ENCODE measurements around the gene IGIP. TPM values are rescaled to one million over a fixed set of nuclear protein-coding genes. Genes with fewer than 3 reads are reported as not detected.

Gene IGIP
- total and polyA plus RNA-seq, 2 of the 8 experiments (the other 6 are each of a cell fraction or from before 2014, with no cell fraction given) = 0.32 to 0.69 TPM

DNA sequence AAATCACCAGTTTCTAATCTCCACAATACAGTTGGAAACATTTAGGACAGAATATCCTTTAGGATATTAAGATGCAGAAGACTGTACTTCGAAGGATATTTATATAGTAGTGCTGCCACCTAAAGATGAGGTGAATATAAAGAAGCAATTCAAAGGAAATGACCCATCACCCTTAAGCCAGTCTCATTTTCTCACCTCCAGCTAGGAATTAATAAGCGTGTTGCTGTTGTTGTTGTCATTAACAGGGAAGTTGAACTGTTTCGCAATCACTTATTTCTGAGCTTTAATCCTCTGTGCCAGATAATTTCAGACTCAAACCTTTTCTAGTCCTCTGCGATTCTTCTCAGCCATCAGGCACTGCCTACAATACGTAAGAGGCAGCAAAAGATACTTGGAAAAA, 19.6 kb upstream of the IGIP start:
- Histone ChIP-seq H2AK5ac (ENCODE audit: low read depth, low read length) (no peak overlapping the region), H4K5ac (ENCODE audit: insufficient read length, low read depth, low read length) (no peak overlapping the region), H3K27me3 (replicated peaks in 1 of 4; ENCODE audit: control insufficient read depth in 3 of 4, extremely low read depth in 1 of 4, insufficient read depth in 3 of 4, low read length in 3 of 4) (peaks cover 18 to 62% (median 38%) of the 10 kb centered on the region in 4 experiments), H3K9ac (replicated peaks in 1 of 4; ENCODE audit: extremely low read depth in 1 of 4, low read depth in 3 of 4, low read length in 3 of 4) (no peak overlapping the region), H4K91ac (replicated peaks; ENCODE audit: insufficient read length, low read length) (no peak overlapping the region), H4K8ac (ENCODE audit: extremely low read depth, insufficient read depth, low read length) (no peak overlapping the region), H2BK15ac (ENCODE audit: low read length) (no peak overlapping the region), H3K27ac (ENCODE audit: low read depth, low read length) (no peak overlapping the region), H2BK12ac (ENCODE audit: low read depth, low read length) (no peak overlapping the region), H3K4me2 (ENCODE audit: insufficient read depth in 1 of 2, low read depth in 2 of 2, low read length in 2 of 2) (no peak overlapping the region; a peak in 1 of 4 replicates), H3K79me2 (ENCODE audit: control insufficient read depth in 1 of 2, insufficient read depth in 2 of 2, low read length in 2 of 2) (no peaks in the 10 kb centered on the region), H3K4ac (replicated peaks; ENCODE audit: insufficient read length, low read depth, low read length) (no peak overlapping the region), H3K79me1 (ENCODE audit: low read depth, low read length) (no peaks in the 10 kb centered on the region), H2BK120ac (replicated peaks; ENCODE audit: low read depth, low read length) (no peak overlapping the region), H3K36me3 (ENCODE audit: control insufficient read depth in 2 of 4, insufficient read depth in 4 of 4, low read length in 3 of 4) (no peaks in the 10 kb centered on the region), H2BK5ac (ENCODE audit: low read depth, low read length) (no peak overlapping the region), H2BK20ac (ENCODE audit: low read length) (no peak overlapping the region), H3K4me3 (ENCODE audit: extremely low read depth in 1 of 4, insufficient read depth in 2 of 4, low read depth in 3 of 4, low read length in 4 of 4) (no peak overlapping the region), H3K18ac (ENCODE audit: extremely low read depth, low read length) (no peak overlapping the region), H3K14ac (ENCODE audit: insufficient read length) (no peak overlapping the region), H3K4me1 (replicated peaks in 1 of 4; ENCODE audit: control insufficient read depth in 3 of 4, insufficient read depth in 4 of 4, low read length in 3 of 4) (peaks cover 0 to 11% (median 4%) of the 10 kb centered on the region in 4 experiments; a peak in 4 of 7 replicates), H4K20me1 (replicated peaks in 1 of 2; ENCODE audit: control insufficient read depth in 1 of 2, insufficient read depth in 2 of 2, low read length in 2 of 2) (peaks cover 3 to 4% of the 10 kb centered on the region in 2 experiments), H3K23me2 (ENCODE audit: low read depth, low read length) (peaks cover 11% of the 10 kb centered on the region; the same call in 1 of the 2 replicates), H3K23ac (ENCODE audit: insufficient read length) (no peak overlapping the region), H2AFZ (ENCODE audit: low read length) (no peak overlapping the region), H3K9me3 (ENCODE audit: insufficient read depth in 2 of 2, low read depth in 1 of 2, low read length in 1 of 2) (no peaks in the 10 kb centered on the region), H3K56ac (replicated peaks; ENCODE audit: insufficient read length, low read depth, low read length) (no peak overlapping the region)
- DNase-seq (ENCODE audit: low read depth in 1 of 2, low spot score in 2 of 2) (no peak), FAIRE-seq (no peak)
- WGBS, 2 experiments (ENCODE audit: extremely low coverage in 1 of 2, insufficient coverage in 1 of 2, insufficient read length in 1 of 2, insufficient replicate concordance in 2 of 2, low coverage in 1 of 2, low lambda C conversion rate in 2 of 2, missing lambda C conversion rate in 1 of 2) = 64% methylated on average over 5 of the region's 5 CpGs; no CpG with 5 or more reads in 1 of the 2 experiments
- TF ChIP-seq CEBPB (IDR thresholded peaks at IDR 0.05; ENCODE audit: low read depth, low read length) (peak; percentile 86), EZH2 (IDR thresholded peaks at IDR 0.05; ENCODE audit: low read depth, low read length, severe bottlenecking) (peak; percentile 8), EGR1 (IDR thresholded peaks at IDR 0.05; ENCODE audit: borderline replicate concordance, low read depth, low read length) (no peak)
- CTCF ChIA-PET (ENCODE audit: partially characterized antibody) = interaction anchor here (0.6 to 1.9 kb wide), 8 partner anchors 11 to 137 kb away, joined by 3 to 6 read pairs (median 4); no protein-coding TSS in a partner anchor
- POLR2A ChIA-PET (ENCODE audit: partially characterized antibody) = no interaction called here

Data from H1 (cell line).